OCI-LY3 (cell line): ENCODE data around the gene MAFG.

Source experiments
- CTCF ChIP-seq: fragments of 200-600, 300-600 bp; sonication (generic); IDR thresholded peaks from 2 replicates; pipeline ENCODE4 v1.5.1; 2014; ENCODE audit warnings: antibody characterized with exemption, low read length, low read depth
- EZH2phosphoT487 ChIP-seq: fragments of 200-600 bp; shearing (Covaris generic); IDR thresholded peaks from 2 replicates; pipeline ENCODE4 v1.6.1; 2018; ENCODE audit warnings: antibody characterized with exemption, mixed run types, low read depth

- TF ChIP-seq CTCF (no peak), EZH2phosphoT487 (no peak)
Observed at GRCh38 chr17:81954131-81955057, 26.9 kb upstream of the MAFG start.
